Measurements from ENCODE around the gene SOCS7.
A peak's percentile ranks its signal among the peaks of the same experiment; 100 is the strongest.

- peak; percentile 74 to 93 (median 82) for TF ChIP-seq CTCF (IDR thresholded peaks at IDR 0.05)
- no peak for TF ChIP-seq POLR2A (IDR thresholded peaks at IDR 0.05)
These were observed 29.4 kb upstream of the SOCS7 start for GRCh38 chr17:38322156-38322779.

Data from heart left ventricle (tissue), 13 donors.